ENCODE measurements around the gene HSP90AB1.

HSP90AB1 gene

GRCh38 chr6:44265007-44265721, 18.3 kb downstream of the HSP90AB1 start, which contains the start of gene NFKBIE:
TSS of gene NFKBIE (minus strand) at chr6:44265551. CDS start at chr6:44265346, 205 bp downstream.
- in situ Hi-C loops (cut with MboI; ENCODE audit: low sequenced_read_pairs): no loop called here

- in situ Hi-C loops (cut with MboI; ENCODE audit: low sequenced_read_pairs): no loop called here
These were observed 18.9 kb downstream of the HSP90AB1 start for GRCh38 chr6:44265722-44266233.

GRCh38 chr6:44266347-44266746, 19.4 kb downstream of the HSP90AB1 start:
- in situ Hi-C loops (cut with MboI; ENCODE audit: low sequenced_read_pairs): no loop called here

GRCh38 chr6:44267252-44267651, 20.4 kb downstream of the HSP90AB1 start:
- in situ Hi-C loops (cut with MboI; ENCODE audit: low sequenced_read_pairs): no loop called here

- in situ Hi-C loops (cut with MboI; ENCODE audit: low sequenced_read_pairs): no loop called here
These were observed 21.3 kb downstream of the HSP90AB1 start for GRCh38 chr6:44268095-44268628.

- in situ Hi-C loops (cut with MboI; ENCODE audit: low sequenced_read_pairs): no loop called here
These were observed 22.4 kb downstream of the HSP90AB1 start for GRCh38 chr6:44269178-44269920.

GRCh38 chr6:44269921-44270525, 23.1 kb downstream of the HSP90AB1 start, which contains the start of gene TMEM151B:
TSS of gene TMEM151B (plus strand) at chr6:44270450. CDS start at chr6:44270743, 293 bp downstream.
- in situ Hi-C loops (cut with MboI; ENCODE audit: low sequenced_read_pairs): no loop called here

GRCh38 chr6:44270526-44271405, 23.9 kb downstream of the HSP90AB1 start:
- in situ Hi-C loops (cut with MboI; ENCODE audit: low sequenced_read_pairs): no loop called here

GRCh38 chr6:44271406-44271723, 24.5 kb downstream of the HSP90AB1 start:
- in situ Hi-C loops (cut with MboI; ENCODE audit: low sequenced_read_pairs): no loop called here

GRCh38 chr6:44271914-44272313, 25.0 kb downstream of the HSP90AB1 start:
- in situ Hi-C loops (cut with MboI; ENCODE audit: low sequenced_read_pairs): no loop called here

- in situ Hi-C loops (cut with MboI; ENCODE audit: low sequenced_read_pairs): no loop called here
These were observed 25.6 kb downstream of the HSP90AB1 start for GRCh38 chr6:44272529-44272928.

- in situ Hi-C loops (cut with MboI; ENCODE audit: low sequenced_read_pairs): no loop called here
These were observed 26.2 kb downstream of the HSP90AB1 start for GRCh38 chr6:44272999-44273566.

- in situ Hi-C loops (cut with MboI; ENCODE audit: low sequenced_read_pairs): no loop called here
These were observed 26.7 kb downstream of the HSP90AB1 start for GRCh38 chr6:44273617-44274016.

GRCh38 chr6:44275271-44275748, 28.4 kb downstream of the HSP90AB1 start:
- in situ Hi-C loops (cut with MboI; ENCODE audit: low sequenced_read_pairs): no loop called here

- in situ Hi-C loops (cut with MboI; ENCODE audit: low sequenced_read_pairs): no loop called here
These were observed 29.1 kb downstream of the HSP90AB1 start for GRCh38 chr6:44275749-44276648.

GRCh38 chr6:44276667-44277640, 30.1 kb downstream of the HSP90AB1 start:
- in situ Hi-C loops (cut with MboI; ENCODE audit: low sequenced_read_pairs): no loop called here

- in situ Hi-C loops (cut with MboI; ENCODE audit: low sequenced_read_pairs): no loop called here
These were observed 30.9 kb downstream of the HSP90AB1 start for GRCh38 chr6:44277763-44278162.

GRCh38 chr6:44278315-44278714, 31.4 kb downstream of the HSP90AB1 start:
- in situ Hi-C loops (cut with MboI; ENCODE audit: low sequenced_read_pairs): no loop called here

All from HL-60/S4 (cell line).